HFF-Myc (cell line): ENCODE results near the gene MLYCD.

Experiments
- DNase-seq: peaks from one replicate; pipeline ENCODE4 v3.0.0-alpha.2; 2011; ENCODE audit warnings: low read depth; ENCODE audit errors: extremely low read depth
- H3K4me3 ChIP-seq: replicated peaks from 2 replicates; pipeline ENCODE4 v1.5.1; 2011; ENCODE audit warnings: low read depth, mild to moderate bottlenecking, control low read depth, low read length
- TF ChIP-seq, protein P1 (sequence below): IDR thresholded peaks from 2 replicates; pipeline ENCODE4 v1.5.1; 2012; ENCODE audit warnings: mild to moderate bottlenecking, low read depth, low read length, control low read depth; ENCODE audit errors: missing control alignments

MLYCD gene

DNA sequence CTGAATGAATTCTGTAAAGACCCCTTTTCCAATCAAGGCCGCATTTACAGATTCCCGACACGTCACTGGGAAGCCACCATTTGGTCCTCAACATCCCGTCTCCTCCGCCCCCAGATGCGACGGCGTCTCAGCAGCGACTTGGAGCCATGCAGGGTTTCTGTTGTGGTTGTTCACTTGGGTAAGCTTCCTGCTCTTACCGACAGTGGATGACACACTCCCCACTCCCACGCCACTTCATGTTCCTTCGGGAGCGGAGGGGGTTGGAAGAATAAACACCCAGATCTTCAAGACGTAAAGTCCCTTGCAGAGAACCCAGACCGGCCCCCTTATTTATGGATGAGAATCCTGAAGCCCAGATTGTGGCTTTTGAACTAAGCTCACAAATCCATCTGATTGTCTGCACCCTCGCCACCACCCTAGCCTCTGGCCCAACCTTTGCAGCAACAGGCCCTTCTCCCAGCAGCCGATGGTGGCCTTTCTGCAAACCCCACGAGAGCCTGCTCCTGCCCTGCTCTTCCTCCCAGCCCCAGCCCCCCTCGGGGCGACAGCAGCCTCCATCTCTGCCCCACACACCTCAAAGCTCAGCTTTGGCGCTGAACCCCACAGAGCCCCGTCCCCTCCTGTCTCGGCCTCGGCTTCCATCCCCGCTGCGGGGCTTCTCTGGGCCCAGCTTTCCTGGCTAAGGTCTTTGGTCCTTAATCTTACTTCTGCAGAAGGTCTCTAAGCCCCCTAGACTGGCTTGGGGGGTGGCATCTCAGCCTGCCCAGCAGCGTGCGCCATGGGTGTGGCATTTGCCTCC lies 35.2 kb downstream of the MLYCD start:
- DNase-seq, result no peak
- H3K4me3 ChIP-seq, result no peak overlapping the region
- TF ChIP-seq, protein P1, sequence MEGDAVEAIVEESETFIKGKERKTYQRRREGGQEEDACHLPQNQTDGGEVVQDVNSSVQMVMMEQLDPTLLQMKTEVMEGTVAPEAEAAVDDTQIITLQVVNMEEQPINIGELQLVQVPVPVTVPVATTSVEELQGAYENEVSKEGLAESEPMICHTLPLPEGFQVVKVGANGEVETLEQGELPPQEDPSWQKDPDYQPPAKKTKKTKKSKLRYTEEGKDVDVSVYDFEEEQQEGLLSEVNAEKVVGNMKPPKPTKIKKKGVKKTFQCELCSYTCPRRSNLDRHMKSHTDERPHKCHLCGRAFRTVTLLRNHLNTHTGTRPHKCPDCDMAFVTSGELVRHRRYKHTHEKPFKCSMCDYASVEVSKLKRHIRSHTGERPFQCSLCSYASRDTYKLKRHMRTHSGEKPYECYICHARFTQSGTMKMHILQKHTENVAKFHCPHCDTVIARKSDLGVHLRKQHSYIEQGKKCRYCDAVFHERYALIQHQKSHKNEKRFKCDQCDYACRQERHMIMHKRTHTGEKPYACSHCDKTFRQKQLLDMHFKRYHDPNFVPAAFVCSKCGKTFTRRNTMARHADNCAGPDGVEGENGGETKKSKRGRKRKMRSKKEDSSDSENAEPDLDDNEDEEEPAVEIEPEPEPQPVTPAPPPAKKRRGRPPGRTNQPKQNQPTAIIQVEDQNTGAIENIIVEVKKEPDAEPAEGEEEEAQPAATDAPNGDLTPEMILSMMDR, result no peak

DNA sequence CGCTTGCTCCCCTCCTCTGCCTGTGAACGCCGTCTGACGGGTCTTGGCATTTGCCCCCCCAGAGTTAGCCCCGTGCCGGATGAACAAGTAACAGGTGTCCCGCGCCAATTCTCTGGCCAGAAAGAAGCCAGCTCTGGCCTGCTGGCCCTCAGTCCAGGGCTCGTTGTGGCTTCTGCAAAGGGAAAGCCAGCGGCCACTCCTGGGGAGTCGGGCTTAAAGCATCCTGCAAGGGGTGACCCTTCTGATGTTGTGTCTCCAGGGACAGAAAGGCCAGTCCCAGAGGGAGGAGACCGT lies 35.7 kb downstream of the MLYCD start:
- DNase-seq, result no peak
- no peak overlapping the region for H3K4me3 ChIP-seq
- TF ChIP-seq, protein P1, result no peak

DNA sequence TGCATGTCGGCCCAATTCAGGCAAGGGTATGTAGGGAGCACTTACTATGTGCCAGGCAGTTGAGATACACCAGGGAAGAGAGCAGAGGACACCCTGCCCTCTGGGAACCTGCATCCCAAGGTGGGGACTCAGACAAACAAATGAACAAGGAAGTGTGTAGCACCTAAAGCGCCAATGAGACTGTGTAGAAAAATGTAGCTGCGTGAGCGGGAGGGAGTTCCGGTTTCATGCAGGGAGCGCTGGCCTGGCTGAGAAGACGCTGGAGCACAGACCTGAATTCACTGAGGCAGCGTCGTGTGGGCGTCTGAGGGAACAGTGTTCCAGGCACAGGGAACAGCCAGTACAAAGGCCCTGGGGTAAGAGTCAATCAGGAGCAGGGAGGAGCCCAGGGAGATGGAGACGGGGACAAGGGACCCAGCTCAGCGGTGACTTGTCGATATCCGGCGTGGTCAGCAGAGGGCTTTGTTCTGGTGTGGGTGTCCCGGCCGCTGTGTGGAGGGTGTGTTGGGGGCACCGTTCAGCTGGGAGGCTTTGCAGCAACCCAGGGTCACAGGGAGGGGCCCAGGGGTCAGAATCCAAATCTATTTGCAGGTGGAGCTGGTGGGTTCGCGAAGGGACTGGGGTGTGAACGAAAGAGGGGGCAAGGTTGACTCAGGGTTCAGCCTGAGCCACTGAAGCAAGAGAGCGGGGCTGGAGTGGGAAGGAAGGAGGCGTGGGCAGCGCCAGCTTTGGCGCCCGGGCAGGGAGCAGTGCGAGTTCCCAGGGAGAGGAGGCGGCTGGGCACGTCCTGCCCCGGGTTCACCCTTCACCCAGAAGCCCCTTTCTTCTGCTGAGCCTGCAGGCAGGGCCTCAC lies 36.3 kb downstream of the MLYCD start:
- TF ChIP-seq, protein P1, result no peak
- no peak overlapping the region for H3K4me3 ChIP-seq
- no peak for DNase-seq

GRCh38 chr16:83935858-83936255 lies 36.9 kb downstream of the MLYCD start:
- H3K4me3 ChIP-seq, result no peak overlapping the region
- TF ChIP-seq, protein P1, result no peak
- DNase-seq, result no peak

GRCh38 chr16:83936581-83937165 lies 37.8 kb downstream of the MLYCD start:
- no peak overlapping the region for H3K4me3 ChIP-seq
- TF ChIP-seq, protein P1, result no peak
- DNase-seq, result no peak

DNA sequence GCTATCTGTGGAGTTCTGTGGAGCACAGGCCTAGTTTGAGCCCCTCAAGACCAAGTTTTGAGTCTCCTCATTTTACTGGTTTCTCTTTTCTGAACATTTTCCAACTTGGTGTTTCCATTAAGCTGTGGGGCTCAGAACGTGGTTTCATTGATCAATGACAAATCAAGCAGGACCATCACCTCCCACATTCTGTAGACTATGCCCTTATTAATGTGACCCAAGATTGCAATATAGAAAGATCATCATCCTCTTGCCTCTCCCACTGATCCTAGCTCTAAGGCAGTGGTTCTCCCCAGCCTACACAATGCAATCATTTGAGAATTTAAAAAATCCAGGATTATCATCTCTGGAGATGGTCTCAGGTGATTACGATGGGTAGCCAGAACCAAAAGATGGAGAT lies 38.4 kb downstream of the MLYCD start:
- DNase-seq, result no peak
- TF ChIP-seq, protein P1, result no peak
- H3K4me3 ChIP-seq, result no peak overlapping the region
